A673 (cell line): ENCODE results near the gene MIAT. TPM values are rescaled to one million over a fixed set of nuclear protein-coding genes. Genes with fewer than 3 reads are reported as not detected.

Experiments used
- BruUV-seq: library from RNA; stranded (reverse); fragments of 400-500 nt; replicated peaks from 2 replicates; lab custom pipeline; 2021; lab: Mats Ljungman, UMichigan
- CTCF ChIA-PET: fragments of 300-600 bp; sonication (Branson Sonifier 250); formaldehyde crosslinking; loops from one replicate; lab custom pipeline; 2022; ENCODE audit warnings: antibody characterized with exemption; lab: Charles Lee
- POLR2A ChIA-PET: fragments of 300-600 bp; sonication (Branson Sonifier 250); formaldehyde crosslinking; loops from one replicate; lab custom pipeline; 2022; ENCODE audit warnings: antibody characterized with exemption; ENCODE audit not compliant: low non-redundant PET; lab: Charles Lee
- DNase-seq: peaks from one replicate; pipeline ENCODE4 v3.0.0-alpha.2; 2015; ENCODE audit warnings: low spot score
- H3K27ac ChIP-seq: fragments of 200-600 bp; sonication (generic); 2 replicates; pipeline ENCODE4 v1.5.1; 2016; ENCODE audit warnings: mixed run types, low read depth, mild to moderate bottlenecking, mixed read lengths, antibody characterized with exemption, low read length; ENCODE audit not compliant: poor library complexity, severe bottlenecking
- H3K27me3 ChIP-seq: fragments of 200-600 bp; sonication (generic); replicated peaks from 2 replicates; pipeline ENCODE4 v1.6.1; 2017; ENCODE audit warnings: mixed run types, low read depth, mild to moderate bottlenecking, mixed read lengths, antibody characterized with exemption, low read length; ENCODE audit not compliant: insufficient read depth, poor library complexity
- H3K36me3 ChIP-seq: fragments of 200-600 bp; sonication (generic); 2 replicates; pipeline ENCODE4 v1.6.1; 2016; ENCODE audit warnings: mixed run types, mild to moderate bottlenecking, mixed read lengths, antibody characterized with exemption, low read length; ENCODE audit not compliant: insufficient read depth, poor library complexity, severe bottlenecking
- H3K4me1 ChIP-seq: fragments of 200-600 bp; sonication (generic); 2 replicates; pipeline ENCODE4 v1.6.1; 2017; ENCODE audit warnings: mixed run types, mild to moderate bottlenecking, mixed read lengths, antibody characterized with exemption, low read length; ENCODE audit not compliant: insufficient read depth, poor library complexity, severe bottlenecking
- H3K4me3 ChIP-seq: fragments of 200-600 bp; sonication (generic); 2 replicates; pipeline ENCODE4 v1.5.1; 2016; ENCODE audit warnings: low read depth, mixed run types, mild to moderate bottlenecking, mixed read lengths, low read length; ENCODE audit not compliant: poor library complexity, severe bottlenecking
- H3K9me3 ChIP-seq: fragments of 200-600 bp; sonication (generic); 2 replicates; pipeline ENCODE4 v1.6.1; 2016; ENCODE audit warnings: mixed run types, low read depth, mild to moderate bottlenecking, mixed read lengths, antibody characterized with exemption, low read length; ENCODE audit not compliant: poor library complexity, severe bottlenecking
- CTCF ChIP-seq: fragments of 300-800, 200-600 bp; sonication (generic); conservative IDR thresholded peaks from 2 replicates; pipeline ENCODE4 v1.5.1; 2017; ENCODE audit warnings: low read depth, mild to moderate bottlenecking, antibody characterized with exemption, low read length, moderate library complexity, mixed read lengths
- EZH2 ChIP-seq: fragments of 200-600 bp; sonication (generic); IDR thresholded peaks from 2 replicates; pipeline ENCODE4 v1.6.1; 2017; ENCODE audit warnings: borderline replicate concordance, low read depth, mild to moderate bottlenecking, mixed read lengths, antibody characterized with exemption, low read length; ENCODE audit not compliant: poor library complexity, severe bottlenecking
- intact Hi-C: fragments of 100-400 bp; cut with micrococcal nuclease; formaldehyde crosslinking; loops from one replicate; pipeline ENCODE4 v1.10.0; 2022; ENCODE audit not compliant: unreplicated experiment
- total RNA-seq: library from RNA; stranded (reverse); gene quantifications from 2 replicates; pipeline ENCODE4 v1.2.3, GENCODE V29; 2021

MIAT gene
- total RNA-seq, 1 experiment from 2014 or later, result 6.2 TPM

- BruUV-seq, result no TSS peak
- Histone ChIP-seq H3K4me1 (peaks cover 19% of the 10 kb centered on the region), H3K9me3 (no peaks in the 10 kb centered on the region), H3K36me3 (no peaks in the 10 kb centered on the region), H3K4me3 (no peak overlapping the region), H3K27me3 (no peaks in the 10 kb centered on the region), H3K27ac (no peak overlapping the region)
- intact Hi-C loops, result no loop called here
- ChIA-PET CTCF (no interaction called here), POLR2A (no interaction called here)
- DNase-seq, result no peak
- TF ChIP-seq EZH2 (no peak), CTCF (no peak)
Measured at GRCh38 chr22:26662160-26662559, 4.8 kb downstream of the MIAT start.

GRCh38 chr22:26663374-26663923, 6.1 kb downstream of the MIAT start:
- Histone ChIP-seq H3K9me3 (no peaks in the 10 kb centered on the region), H3K27ac (no peak overlapping the region), H3K27me3 (no peaks in the 10 kb centered on the region), H3K4me1 (peaks cover 7% of the 10 kb centered on the region), H3K36me3 (no peaks in the 10 kb centered on the region), H3K4me3 (no peak overlapping the region)
- ChIA-PET CTCF (interaction anchor here (0.6 kb wide), 1 partner anchor 9 kb away, joined by 5 read pairs; no protein-coding TSS in a partner anchor), POLR2A (no interaction called here)
- no peak for TF ChIP-seq EZH2
- TF ChIP-seq CTCF, result no peak
- intact Hi-C loops, result no loop called here
- DNase-seq, result no peak
- no TSS peak for BruUV-seq

- Histone ChIP-seq H3K4me1 (no peaks in the 10 kb centered on the region), H3K27ac (no peak overlapping the region), H3K9me3 (no peaks in the 10 kb centered on the region), H3K27me3 (no peaks in the 10 kb centered on the region), H3K36me3 (no peaks in the 10 kb centered on the region), H3K4me3 (no peak overlapping the region)
- TF ChIP-seq CTCF (no peak), EZH2 (no peak)
- no peak for DNase-seq
- BruUV-seq, result no TSS peak
- POLR2A ChIA-PET, result no interaction called here
- intact Hi-C loops, result no loop called here
- CTCF ChIA-PET, result interaction anchor here (0.5 to 1.0 kb wide), 3 partner anchors 182 to 301 kb away, joined by 3 to 8 read pairs (median 4); partner anchors contain the start of genes HPS4 and SRRD
Measured at GRCh38 chr22:26665813-26666231, 8.4 kb downstream of the MIAT start.
